ENCODE data around the gene SMG6. TPM values are rescaled to one million over a fixed set of nuclear protein-coding genes. Genes with fewer than 3 reads are reported as not detected.
A peak's percentile ranks its signal among the peaks of the same experiment; 100 is the strongest.
"Not testable (repeated sequence)": the region's sequence is repeated elsewhere in the genome, so short reads cannot be mapped to it uniquely, and the experiment has no call there.

SMG6 gene
- total and polyA plus RNA-seq, 11 donors, result 12.2 to 38.6 (median 22.1) TPM

- H3K9me3 ChIP-seq, result no peaks in the 10 kb centered on the region
- H3K36me3 ChIP-seq, result peaks cover 0 to 56% (median 29%) of the 10 kb centered on the region in 9 donors
- DNase-seq, result no peak
- 87 to 90% (median 88%) methylated on average over 9 of the region's 9 CpGs for WGBS, 4 donors
- TF ChIP-seq, protein P1, sequence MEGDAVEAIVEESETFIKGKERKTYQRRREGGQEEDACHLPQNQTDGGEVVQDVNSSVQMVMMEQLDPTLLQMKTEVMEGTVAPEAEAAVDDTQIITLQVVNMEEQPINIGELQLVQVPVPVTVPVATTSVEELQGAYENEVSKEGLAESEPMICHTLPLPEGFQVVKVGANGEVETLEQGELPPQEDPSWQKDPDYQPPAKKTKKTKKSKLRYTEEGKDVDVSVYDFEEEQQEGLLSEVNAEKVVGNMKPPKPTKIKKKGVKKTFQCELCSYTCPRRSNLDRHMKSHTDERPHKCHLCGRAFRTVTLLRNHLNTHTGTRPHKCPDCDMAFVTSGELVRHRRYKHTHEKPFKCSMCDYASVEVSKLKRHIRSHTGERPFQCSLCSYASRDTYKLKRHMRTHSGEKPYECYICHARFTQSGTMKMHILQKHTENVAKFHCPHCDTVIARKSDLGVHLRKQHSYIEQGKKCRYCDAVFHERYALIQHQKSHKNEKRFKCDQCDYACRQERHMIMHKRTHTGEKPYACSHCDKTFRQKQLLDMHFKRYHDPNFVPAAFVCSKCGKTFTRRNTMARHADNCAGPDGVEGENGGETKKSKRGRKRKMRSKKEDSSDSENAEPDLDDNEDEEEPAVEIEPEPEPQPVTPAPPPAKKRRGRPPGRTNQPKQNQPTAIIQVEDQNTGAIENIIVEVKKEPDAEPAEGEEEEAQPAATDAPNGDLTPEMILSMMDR (IDR thresholded peaks at IDR 0.05), result peak in 2 of 12 donors; percentile 10 to 13
- TF ChIP-seq POLR2A (IDR thresholded peaks at IDR 0.05), result no peak
- peak overlapping the region in 4 of 12 donors; percentile 26 to 92 (median 72) for H3K27ac ChIP-seq
- intact Hi-C loops (cut with DNase I), result loop anchor here in 7 of 10 donors (5.0 to 10.0 kb wide), 9 partner anchors 42 to 115 kb away; partner anchors contain the start of gene HIC1 (in 1 of the 7)
- H3K4me3 ChIP-seq, result no peak overlapping the region
- peaks cover 5 to 57% (median 39%) of the 10 kb centered on the region in 12 donors for H3K4me1 ChIP-seq
- no peak for ATAC-seq
- no peaks in the 10 kb centered on the region for H3K27me3 ChIP-seq
Observed at GRCh38 chr17:2170023-2170422, 133.6 kb downstream of the SMG6 start.

- Histone ChIP-seq H3K4me1 (peaks cover 0 to 14% (median 2%) of the 10 kb centered on the region in 12 donors), H3K36me3 (peaks cover 0 to 86% (median 60%) of the 10 kb centered on the region in 9 donors)
- not testable (repeated sequence) for H3K27ac ChIP-seq, H3K27me3 ChIP-seq, ATAC-seq, H3K9me3 ChIP-seq, DNase-seq, H3K4me3 ChIP-seq
- WGBS, 4 donors, result 94 to 96% (median 96%) methylated on average over 12 of the region's 12 CpGs
- intact Hi-C loops (cut with DNase I), result loop anchor here in 1 of 10 donors (5.0 kb wide), 1 partner anchor 58 kb away; no protein-coding TSS in a partner anchor
Observed at GRCh38 chr17:2165723-2166122, 137.9 kb downstream of the SMG6 start.

DNA sequence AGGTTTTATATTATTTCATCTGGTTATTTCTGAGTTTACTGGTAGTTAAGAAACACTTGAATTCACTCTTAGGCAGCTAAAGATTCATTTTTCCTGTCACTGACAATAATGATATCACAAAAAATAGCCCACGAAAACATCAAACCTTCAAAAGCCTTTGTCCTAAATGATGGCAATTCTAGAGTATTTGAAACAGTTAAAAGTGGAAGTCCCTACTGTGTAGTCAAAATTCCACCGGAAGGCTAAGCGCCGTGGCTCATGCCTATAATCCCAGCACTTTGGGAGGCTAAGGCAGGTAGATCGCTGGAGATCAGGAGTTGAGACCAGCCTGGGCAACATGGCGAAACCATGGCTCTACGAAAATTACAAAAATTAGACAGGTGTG lies 145.2 kb downstream of the SMG6 start:
- no peak overlapping the region for H3K4me3 ChIP-seq
- H3K4me1 ChIP-seq, result peaks cover 0 to 40% (median 2%) of the 10 kb centered on the region in 12 donors
- ATAC-seq, result no peak
- H3K36me3 ChIP-seq, result peaks cover 0 to 47% (median 33%) of the 10 kb centered on the region in 9 donors
- no peaks in the 10 kb centered on the region for H3K27me3 ChIP-seq
- H3K9me3 ChIP-seq, result no peaks in the 10 kb centered on the region
- TF ChIP-seq POLR2A (IDR thresholded peaks at IDR 0.05), result no peak
- TF ChIP-seq, protein P1 (IDR thresholded peaks at IDR 0.05), result no peak
- intact Hi-C loops (cut with DNase I), result no loop called here
- DNase-seq, result no peak
- WGBS, 4 donors, result 84 to 92% (median 91%) methylated on average over 7 of the region's 7 CpGs
- peak overlapping the region in 2 of 12 donors; percentile 30 to 67 for H3K27ac ChIP-seq

- peak in 3 of 4 donors; percentile 64 to 76 (median 73) for ATAC-seq
- Histone ChIP-seq H3K9me3 (no peaks in the 10 kb centered on the region), H3K36me3 (peaks cover 0 to 42% (median 28%) of the 10 kb centered on the region in 9 donors), H3K4me1 (peaks cover 0 to 40% (median 2%) of the 10 kb centered on the region in 12 donors), H3K27ac (peak overlapping the region in 7 of 12 donors; percentile 10 to 67 (median 27)), H3K27me3 (no peaks in the 10 kb centered on the region), H3K4me3 (no peak overlapping the region)
- peak in 1 of 5 donors; percentile 39 for DNase-seq
- 75 to 83% (median 79%) methylated on average over 3 of the region's 3 CpGs for WGBS, 4 donors
- intact Hi-C loops (cut with DNase I), result no loop called here
- TF ChIP-seq, protein P1 (IDR thresholded peaks at IDR 0.05), result no peak
- no peak for TF ChIP-seq POLR2A (IDR thresholded peaks at IDR 0.05)
Observed at GRCh38 chr17:2157675-2158395, 145.8 kb downstream of the SMG6 start.

Data from heart left ventricle (tissue), 16 donors.